Right atrium auricular region (tissue), 2 donors: ENCODE data around the gene BRD3. TPM values are rescaled to one million over a fixed set of nuclear protein-coding genes. Genes with fewer than 3 reads are reported as not detected.

Experiments
- DNase-seq: peaks from one replicate; pipeline ENCODE4 v3.0.0-alpha.2; 2019; ENCODE audit warnings: low spot score
- H3K27ac ChIP-seq, 2 donors: fragments of 200-600 bp; sonication (generic); 1 replicate in 1 of 2; 2 replicates in 1 of 2; pipeline ENCODE4 v1.5.1; 2016 to 2019
- H3K27me3 ChIP-seq, 2 donors: fragments of 200-600 bp; sonication (generic); one replicate each; pipeline versions ENCODE4 v1.5.1 to v1.6.0; 2017 to 2019
- H3K36me3 ChIP-seq: fragments of 200-600 bp; sonication (generic); one replicate; pipeline ENCODE4 v1.5.1; 2016
- H3K4me1 ChIP-seq, 2 donors: fragments of 200-600 bp; sonication (generic); one replicate each; pipeline versions ENCODE4 v1.5.1 to v1.6.0; 2017 to 2019
- H3K4me3 ChIP-seq, 2 donors: fragments of 200-600 bp; sonication (generic); 1 replicate in 1 of 2; 2 replicates in 1 of 2; pipeline ENCODE4 v1.5.1; 2017 to 2019; ENCODE audit warnings: mild to moderate bottlenecking in 1 of 2, moderate library complexity in 1 of 2
- H3K9me3 ChIP-seq, 2 donors: fragments of 200-600 bp; sonication (generic); one replicate each; pipeline ENCODE4 v1.5.1; 2019
- total RNA-seq, 2 donors: library from RNA; depleted of rRNA; stranded (reverse); fragments of >200 nt; gene quantifications; one replicate each; pipeline ENCODE4 v1.1.0, GENCODE V29; 2016
- TF ChIP-seq, protein P1 (sequence below), 2 donors: fragments of 200-600 bp; sonication (generic); IDR thresholded peaks; one replicate each; pipeline ENCODE4 v1.5.1; 2019; ENCODE audit warnings: antibody characterized with exemption in 2 of 2

BRD3 gene
- total RNA-seq, 2 donors from 2014 or later = 14.1 to 18.5 TPM

DNA sequence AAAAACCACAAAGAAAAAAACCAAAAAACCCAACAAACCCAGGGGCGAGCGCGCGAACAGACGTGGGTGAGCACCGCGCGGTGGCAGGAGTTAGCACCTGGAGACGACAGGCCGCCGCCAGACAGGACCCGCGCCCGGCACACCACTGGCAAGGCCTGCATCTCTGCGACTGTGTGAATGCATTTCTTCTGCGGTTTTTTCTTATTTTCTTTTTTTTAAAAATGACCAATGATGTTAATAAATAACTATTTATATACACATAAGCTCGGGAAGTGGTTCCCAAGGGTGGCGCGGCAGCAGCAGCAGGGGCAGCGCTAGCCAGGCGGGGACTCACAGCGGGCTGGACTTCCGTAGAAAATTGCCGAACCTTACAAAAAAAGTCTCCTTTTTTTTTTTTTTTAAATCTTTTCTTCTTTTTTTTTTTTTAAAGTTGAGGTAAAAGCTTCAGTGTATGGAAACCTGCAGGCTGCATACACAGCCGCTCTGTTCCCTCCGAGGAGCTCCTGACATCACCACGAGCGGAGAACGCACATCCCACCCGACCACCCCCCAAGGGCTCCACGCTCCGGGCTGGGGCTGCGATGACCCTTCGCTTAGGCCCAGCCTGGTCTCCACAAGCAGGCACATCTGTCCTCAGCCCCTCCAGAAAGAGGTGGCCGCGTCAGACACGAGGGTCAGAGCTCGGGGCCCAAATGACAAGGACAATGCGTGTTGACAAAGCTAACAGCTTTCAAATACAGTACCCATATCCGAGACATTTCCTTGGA is 35.2 kb downstream of the BRD3 start:
- Histone ChIP-seq H3K9me3 (peaks cover 0 to 2% of the 10 kb centered on the region in 2 donors), H3K36me3 (peaks cover 58% of the 10 kb centered on the region), H3K4me1 (no peaks in the 10 kb centered on the region), H3K4me3 (no peak overlapping the region), H3K27ac (no peak overlapping the region), H3K27me3 (no peaks in the 10 kb centered on the region)
- no peak for DNase-seq
- TF ChIP-seq, protein P1, sequence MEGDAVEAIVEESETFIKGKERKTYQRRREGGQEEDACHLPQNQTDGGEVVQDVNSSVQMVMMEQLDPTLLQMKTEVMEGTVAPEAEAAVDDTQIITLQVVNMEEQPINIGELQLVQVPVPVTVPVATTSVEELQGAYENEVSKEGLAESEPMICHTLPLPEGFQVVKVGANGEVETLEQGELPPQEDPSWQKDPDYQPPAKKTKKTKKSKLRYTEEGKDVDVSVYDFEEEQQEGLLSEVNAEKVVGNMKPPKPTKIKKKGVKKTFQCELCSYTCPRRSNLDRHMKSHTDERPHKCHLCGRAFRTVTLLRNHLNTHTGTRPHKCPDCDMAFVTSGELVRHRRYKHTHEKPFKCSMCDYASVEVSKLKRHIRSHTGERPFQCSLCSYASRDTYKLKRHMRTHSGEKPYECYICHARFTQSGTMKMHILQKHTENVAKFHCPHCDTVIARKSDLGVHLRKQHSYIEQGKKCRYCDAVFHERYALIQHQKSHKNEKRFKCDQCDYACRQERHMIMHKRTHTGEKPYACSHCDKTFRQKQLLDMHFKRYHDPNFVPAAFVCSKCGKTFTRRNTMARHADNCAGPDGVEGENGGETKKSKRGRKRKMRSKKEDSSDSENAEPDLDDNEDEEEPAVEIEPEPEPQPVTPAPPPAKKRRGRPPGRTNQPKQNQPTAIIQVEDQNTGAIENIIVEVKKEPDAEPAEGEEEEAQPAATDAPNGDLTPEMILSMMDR (IDR thresholded peaks at IDR 0.05) = no peak

DNA sequence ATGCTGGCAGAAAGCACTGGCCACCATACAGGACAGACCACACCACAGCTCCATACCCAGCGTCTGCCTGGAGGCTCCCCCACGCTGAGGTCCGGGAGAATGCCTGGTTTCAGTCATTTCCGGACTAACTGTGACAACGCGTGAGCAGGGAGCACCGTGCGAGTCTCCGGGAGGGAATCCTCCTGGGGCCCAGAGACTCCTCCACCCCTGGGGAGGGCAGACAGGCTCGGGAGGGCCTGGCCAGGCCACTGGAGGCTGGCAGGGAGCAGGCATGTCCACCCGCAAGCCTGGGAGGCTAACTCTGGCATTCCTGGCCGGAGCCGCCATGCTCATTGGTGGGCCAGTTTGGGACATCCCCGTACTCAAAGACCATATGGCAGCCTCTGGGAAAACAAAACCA is 36.0 kb downstream of the BRD3 start:
- peaks cover 56% of the 10 kb centered on the region for H3K36me3 ChIP-seq
- H3K4me3 ChIP-seq = no peak overlapping the region
- DNase-seq = no peak
- TF ChIP-seq, protein P1 (IDR thresholded peaks at IDR 0.05) = no peak
- no peak overlapping the region for H3K27ac ChIP-seq
- H3K4me1 ChIP-seq = no peaks in the 10 kb centered on the region
- H3K9me3 ChIP-seq = no peaks in the 10 kb centered on the region
- no peaks in the 10 kb centered on the region for H3K27me3 ChIP-seq

DNA sequence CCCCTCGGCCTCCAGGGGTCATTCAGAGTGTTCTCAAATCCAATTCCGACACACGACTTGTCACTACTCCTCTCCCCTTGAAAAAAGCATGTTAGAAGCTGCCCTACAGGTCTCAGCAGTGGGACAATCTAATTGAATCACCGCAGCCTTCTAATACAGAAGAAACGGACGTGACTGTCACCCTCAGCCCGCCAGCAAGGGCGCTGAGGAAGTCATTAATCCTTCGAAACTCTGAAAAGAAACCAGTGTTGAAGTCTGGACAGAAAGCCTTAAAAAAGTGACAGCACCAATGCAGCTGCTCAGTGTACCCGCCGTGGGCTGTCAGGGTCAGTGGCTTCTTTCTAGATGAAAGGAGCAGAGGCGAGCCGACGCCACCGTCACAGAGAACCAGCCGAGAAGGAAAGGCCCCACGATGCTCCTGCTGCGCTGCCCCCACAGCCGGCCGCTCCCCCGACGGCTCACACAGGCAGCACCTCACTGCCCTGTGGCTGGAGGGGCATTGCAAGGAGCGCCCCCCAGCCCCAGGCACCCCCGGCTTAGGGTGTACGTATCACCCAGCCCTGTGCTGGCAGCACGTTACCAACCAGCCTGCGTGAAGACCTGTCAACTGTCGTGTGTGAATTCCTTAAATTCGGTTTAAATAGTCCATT is 36.9 kb downstream of the BRD3 start:
- Histone ChIP-seq H3K4me3 (no peak overlapping the region), H3K27me3 (no peaks in the 10 kb centered on the region), H3K36me3 (peaks cover 47% of the 10 kb centered on the region), H3K9me3 (no peaks in the 10 kb centered on the region), H3K4me1 (peaks cover 0 to 7% of the 10 kb centered on the region in 2 donors), H3K27ac (no peak overlapping the region)
- TF ChIP-seq, protein P1 (IDR thresholded peaks at IDR 0.05) = no peak
- DNase-seq = no peak

DNA sequence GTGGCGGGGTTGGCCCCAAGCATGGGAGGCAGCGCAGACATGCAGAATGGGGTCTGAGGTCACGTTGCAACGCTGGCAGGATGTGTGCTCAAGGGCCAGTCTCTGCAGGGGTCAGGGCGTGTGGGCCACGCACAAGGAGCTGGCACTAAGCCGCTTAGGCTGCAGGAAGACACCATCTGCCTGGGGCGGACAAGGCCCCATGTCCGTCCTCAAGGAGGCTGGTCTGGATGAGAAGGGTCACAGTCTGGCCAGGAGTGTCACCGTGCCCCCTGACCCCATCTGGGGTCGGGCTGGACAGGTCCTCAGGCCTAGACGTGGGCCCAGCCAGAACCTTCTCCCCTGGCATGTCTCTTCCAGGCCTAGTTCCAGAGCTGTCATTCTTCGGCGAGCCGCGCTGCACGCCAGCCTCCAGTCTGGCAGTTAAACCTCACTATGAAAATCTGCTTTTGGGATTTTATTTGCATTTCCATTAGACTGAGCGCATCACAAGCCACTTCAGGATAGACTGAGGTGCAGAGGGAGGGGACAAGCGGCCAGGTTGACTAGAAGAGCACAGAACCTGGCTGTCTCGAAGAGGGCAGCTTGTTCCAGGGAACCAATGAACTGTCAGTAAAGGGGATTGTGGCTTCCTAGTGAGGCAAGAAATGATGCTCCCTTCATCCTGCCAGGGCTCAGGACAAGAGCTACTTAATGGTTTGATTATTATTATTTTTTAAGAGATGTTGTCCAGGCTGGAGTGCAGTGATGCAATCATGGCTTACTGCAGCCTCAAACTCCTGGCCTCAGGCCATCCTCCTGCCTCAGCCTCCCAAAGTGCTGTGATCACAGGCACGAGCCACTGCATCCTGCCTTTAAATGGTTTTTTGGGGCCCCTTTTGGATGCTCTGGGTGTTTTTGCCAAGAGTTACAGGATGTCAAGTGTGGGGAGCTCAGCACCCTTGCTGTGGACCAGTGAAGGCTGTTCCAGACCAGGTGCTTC is 38.3 kb downstream of the BRD3 start:
- Histone ChIP-seq H3K27me3 (no peaks in the 10 kb centered on the region), H3K4me1 (peaks cover 0 to 10% of the 10 kb centered on the region in 2 donors), H3K27ac (no peak overlapping the region), H3K9me3 (no peaks in the 10 kb centered on the region), H3K4me3 (no peak overlapping the region), H3K36me3 (peaks cover 33% of the 10 kb centered on the region)
- TF ChIP-seq, protein P1 (IDR thresholded peaks at IDR 0.05) = no peak
- no peak for DNase-seq

DNA sequence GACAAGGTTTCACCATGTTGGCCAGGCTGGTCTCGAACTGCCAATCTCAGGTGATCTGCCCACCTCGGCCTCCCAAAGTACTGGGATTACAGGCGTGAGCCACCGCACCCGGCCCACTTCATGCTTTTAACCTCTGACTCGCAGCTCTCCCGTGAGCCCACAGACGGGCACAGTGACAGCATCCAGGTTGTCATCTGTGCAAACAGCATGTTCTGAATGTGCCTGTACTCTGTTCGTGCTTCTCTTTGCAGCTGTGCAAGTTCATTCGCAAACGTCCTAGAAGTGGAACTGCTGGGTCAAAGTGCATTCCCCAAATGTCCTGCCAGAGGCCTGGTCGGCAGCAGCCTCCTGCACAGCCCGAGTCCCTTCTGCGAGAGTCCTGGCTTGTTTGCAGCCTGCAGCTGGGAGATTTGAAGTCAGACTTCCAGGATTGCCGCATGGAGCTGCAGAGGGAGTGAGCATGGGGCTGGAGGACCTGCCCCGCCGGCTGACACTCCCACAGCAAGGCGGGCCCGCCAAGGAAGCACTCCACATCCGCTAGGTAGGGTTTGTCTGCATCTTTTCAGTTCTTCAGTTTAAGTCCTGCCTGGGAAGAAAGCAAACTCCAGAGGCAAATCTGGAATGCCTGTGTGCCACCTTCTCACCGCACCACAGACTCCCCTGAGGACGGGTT is 39.1 kb downstream of the BRD3 start:
- H3K27ac ChIP-seq = no peak overlapping the region
- H3K36me3 ChIP-seq = peaks cover 25% of the 10 kb centered on the region
- H3K27me3 ChIP-seq = no peaks in the 10 kb centered on the region
- H3K4me3 ChIP-seq = no peak overlapping the region
- peaks cover 0 to 10% of the 10 kb centered on the region in 2 donors for H3K4me1 ChIP-seq
- TF ChIP-seq, protein P1 (IDR thresholded peaks at IDR 0.05) = no peak
- DNase-seq = no peak
- H3K9me3 ChIP-seq = no peaks in the 10 kb centered on the region
